Measurements from ENCODE around the gene UBXN10. TPM values are rescaled to one million over a fixed set of nuclear protein-coding genes. Genes with fewer than 3 reads are reported as not detected.

Gene UBXN10
- total RNA-seq, 4 donors from 2014 or later: 0.16 to 0.68 (median 0.52) TPM

DNA sequence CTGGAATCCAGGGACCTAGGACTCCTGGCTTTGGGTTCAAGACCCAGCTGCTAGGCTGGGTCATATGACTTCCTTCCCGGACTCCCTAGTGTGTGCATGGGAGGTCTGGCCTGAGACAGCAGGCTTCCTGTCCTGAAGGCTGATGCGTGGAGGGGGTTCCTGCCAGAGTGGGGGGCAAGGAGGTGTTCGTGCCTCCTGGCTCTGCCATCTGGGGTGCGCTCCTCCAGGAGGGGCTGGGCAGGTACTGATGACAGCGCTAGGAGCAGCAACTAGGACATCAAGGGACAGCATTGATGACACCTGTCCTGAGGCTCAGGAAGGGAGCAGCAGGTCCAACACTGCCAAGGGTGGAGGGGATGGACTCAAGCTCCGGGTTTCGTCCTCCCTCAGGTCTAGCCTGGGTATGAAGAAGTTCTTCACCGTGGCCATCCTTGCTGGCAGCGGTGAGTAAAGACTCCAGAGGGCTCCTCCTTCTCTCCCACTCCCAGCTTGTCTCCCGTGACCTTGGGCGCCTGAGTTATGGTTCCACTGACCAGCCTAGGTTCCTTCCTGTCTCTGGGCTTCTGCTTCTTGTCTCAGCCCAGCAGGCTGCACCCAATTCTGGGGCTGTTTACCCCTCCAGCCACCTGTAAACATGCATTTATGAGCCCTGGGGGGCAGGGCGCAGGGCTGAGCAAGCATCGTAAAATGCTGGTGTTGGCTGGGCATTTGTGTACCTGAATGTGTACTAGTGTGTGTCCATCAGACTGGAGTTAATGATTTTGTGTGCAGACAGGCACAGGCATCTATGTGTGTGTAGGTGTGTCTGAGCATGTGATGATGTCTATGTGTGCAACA, 45.9 kb upstream of the UBXN10 start:
- TF ChIP-seq, protein P1, sequence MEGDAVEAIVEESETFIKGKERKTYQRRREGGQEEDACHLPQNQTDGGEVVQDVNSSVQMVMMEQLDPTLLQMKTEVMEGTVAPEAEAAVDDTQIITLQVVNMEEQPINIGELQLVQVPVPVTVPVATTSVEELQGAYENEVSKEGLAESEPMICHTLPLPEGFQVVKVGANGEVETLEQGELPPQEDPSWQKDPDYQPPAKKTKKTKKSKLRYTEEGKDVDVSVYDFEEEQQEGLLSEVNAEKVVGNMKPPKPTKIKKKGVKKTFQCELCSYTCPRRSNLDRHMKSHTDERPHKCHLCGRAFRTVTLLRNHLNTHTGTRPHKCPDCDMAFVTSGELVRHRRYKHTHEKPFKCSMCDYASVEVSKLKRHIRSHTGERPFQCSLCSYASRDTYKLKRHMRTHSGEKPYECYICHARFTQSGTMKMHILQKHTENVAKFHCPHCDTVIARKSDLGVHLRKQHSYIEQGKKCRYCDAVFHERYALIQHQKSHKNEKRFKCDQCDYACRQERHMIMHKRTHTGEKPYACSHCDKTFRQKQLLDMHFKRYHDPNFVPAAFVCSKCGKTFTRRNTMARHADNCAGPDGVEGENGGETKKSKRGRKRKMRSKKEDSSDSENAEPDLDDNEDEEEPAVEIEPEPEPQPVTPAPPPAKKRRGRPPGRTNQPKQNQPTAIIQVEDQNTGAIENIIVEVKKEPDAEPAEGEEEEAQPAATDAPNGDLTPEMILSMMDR (IDR thresholded peaks at IDR 0.05; ENCODE audit: low read depth): no peak

DNA sequence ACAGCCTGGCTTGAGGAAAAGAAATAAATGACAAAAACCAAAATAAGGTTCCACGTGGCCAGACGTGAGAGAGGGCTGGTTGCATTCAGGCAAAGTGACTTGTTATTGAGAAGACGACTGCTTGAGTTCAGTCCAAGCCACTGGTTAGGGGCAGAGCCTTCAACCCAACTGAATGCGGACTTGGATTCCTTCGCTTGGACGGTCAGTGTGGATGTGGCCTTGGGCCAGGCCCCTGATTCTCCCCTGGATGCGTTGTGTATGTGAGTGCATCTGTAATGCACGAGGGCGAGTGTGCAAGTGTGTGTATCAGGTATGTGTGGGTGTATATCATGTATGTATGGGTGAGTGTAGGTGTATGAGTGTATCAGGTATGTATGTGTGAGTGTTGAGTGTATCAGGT, 44.9 kb upstream of the UBXN10 start:
- TF ChIP-seq, protein P1 (IDR thresholded peaks at IDR 0.05; ENCODE audit: low read depth): no peak

DNA sequence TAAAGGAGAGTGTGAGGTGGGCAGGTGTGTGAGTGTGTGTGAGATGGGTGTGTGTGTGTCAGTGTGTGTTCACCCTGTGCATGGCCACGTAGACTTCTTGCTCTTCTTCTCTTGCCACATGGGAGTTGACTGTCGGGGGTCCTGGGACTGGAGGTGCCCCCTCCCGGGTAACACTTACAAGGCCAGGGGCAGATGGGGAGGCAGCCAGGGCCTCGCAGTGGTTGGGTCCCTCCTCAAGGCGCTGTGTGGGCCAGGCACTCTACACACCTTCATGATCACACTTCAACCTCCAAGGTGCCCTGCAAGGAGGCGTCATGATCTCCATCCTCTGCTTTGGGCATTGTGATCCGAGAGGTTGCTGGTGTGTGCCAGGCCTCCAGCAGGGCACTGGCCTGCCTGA, 44.4 kb upstream of the UBXN10 start:
- TF ChIP-seq, protein P1 (IDR thresholded peaks at IDR 0.05; ENCODE audit: low read depth): no peak

DNA sequence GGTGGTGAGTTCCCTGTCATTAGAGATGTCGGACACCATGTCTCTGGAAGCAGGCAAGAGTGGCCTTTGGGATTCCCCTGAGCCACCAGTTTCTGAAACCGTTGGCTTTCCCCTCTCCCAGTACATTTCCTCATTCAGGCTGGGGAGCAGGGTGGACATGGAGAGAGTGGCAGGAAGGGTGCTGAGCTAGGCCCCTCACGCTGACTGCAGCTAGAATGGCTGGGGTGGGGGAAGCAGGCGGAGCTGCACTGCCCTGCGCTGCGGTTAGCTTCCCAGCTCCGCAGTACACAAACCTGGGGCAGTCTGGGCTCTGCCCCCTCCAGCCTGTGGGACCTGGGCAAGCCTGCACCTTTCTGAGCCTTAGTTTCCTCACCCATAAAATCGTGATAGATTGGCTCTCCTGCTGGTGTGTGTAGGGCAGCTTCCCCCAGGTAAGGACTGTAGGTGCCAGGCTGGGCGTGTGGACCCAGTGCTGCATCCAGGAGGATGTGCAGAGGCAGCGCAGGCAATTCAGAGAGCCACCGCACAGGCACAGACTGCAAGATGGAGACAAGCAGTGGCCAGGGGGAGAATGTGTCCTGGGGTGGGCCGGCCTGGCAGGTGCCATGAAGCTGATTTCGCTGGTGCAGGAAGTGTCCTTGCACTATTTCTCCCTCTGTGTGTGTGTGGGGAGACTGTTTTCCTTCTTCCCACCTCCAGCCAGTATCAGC, 43.7 kb upstream of the UBXN10 start:
- TF ChIP-seq, protein P1 (IDR thresholded peaks at IDR 0.05; ENCODE audit: low read depth): no peak

DNA sequence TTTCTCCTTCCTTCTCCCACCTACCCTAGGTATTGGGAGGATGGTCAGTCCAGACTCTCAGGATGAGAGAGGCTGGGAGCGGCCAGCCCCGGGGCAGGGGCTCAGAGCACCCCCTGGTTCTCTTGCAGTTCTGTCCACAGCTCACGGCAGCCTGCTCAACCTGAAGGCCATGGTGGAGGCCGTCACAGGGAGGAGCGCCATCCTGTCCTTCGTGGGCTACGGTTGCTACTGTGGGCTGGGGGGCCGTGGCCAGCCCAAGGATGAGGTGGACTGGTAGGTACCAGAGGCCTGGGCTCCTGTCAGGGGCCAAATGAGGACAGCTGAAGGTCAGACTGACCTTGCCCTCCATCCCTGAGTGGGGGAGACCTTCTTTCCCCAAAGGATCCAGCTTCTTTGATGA, 42.6 kb upstream of the UBXN10 start:
- TF ChIP-seq, protein P1 (IDR thresholded peaks at IDR 0.05; ENCODE audit: low read depth): no peak

DNA sequence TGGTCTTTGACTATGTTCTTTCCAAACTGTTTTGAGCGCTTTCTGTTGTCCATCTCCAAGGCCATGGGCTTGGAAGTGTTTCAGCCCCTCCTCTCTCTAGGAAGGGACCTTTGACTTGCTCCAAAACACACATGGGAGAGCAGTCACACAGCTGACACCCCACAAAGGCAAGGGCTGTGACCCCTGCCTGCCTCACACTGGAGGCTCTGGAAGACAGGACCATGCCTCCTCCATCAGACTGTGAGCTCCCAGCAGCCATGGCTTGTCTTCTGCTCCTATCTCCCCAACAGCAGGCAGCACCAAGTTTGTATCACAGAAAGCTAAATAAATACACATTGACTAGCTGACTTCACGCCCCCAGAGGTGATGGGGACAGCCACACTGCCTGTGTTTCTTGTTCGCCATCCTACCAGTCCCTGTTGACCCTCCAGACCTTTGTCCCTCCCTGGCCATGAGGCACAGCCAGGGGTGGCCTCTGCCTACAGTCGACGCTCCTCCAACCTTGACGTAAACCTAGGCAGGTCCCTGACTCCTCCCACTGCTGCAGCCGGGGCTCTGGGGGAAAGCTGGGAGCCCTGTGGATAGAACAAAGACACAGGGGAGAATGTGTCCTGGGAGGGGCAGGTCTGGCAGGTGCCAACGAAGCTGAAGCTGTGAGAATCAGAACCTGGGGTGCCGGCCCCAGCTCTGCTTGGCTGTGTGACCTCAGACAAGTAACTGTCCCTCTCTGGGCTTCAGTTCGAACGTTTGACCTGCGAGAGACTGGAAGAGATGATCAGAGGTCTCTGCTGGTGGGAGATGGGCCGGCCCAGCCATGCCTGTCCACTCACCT, 41.9 kb upstream of the UBXN10 start:
- TF ChIP-seq, protein P1 (IDR thresholded peaks at IDR 0.05; ENCODE audit: low read depth): no peak

All from subcutaneous adipose tissue (tissue), 4 donors.